Neural cell (in vitro differentiated cells): ENCODE measurements around the gene TAL1. TPM values are rescaled to one million over a fixed set of nuclear protein-coding genes. Genes with fewer than 3 reads are reported as not detected.

Experiments used
- H2AFZ ChIP-seq: fragments of 200-600, 300-800 bp; sonication (generic), shearing (Covaris generic); 2 replicates; pipeline ENCODE4 v1.6.0; 2014; ENCODE audit warnings: low read depth, mild to moderate bottlenecking, antibody characterized with exemption, low read length, moderate library complexity
- H3F3A ChIP-seq: fragments of 200-600 bp; shearing (Covaris generic); 2 replicates; pipeline ENCODE4 v1.6.1; 2016; ENCODE audit warnings: mild to moderate bottlenecking, moderate library complexity, mixed read lengths, antibody characterized with exemption, low read length; ENCODE audit not compliant: insufficient read depth, poor library complexity, severe bottlenecking
- H3K27ac ChIP-seq: fragments of 200-600, 300-800 bp; sonication (generic), shearing (Covaris generic); 2 replicates; pipeline ENCODE4 v1.5.1; 2014; ENCODE audit warnings: mild to moderate bottlenecking, low read length, moderate library complexity
- H3K27me3 ChIP-seq: fragments of 300-800, 200-600 bp; sonication (generic), shearing (Covaris generic); 2 replicates; pipeline ENCODE4 v1.6.0; 2014; ENCODE audit warnings: mild to moderate bottlenecking, low read depth, low read length, moderate library complexity; ENCODE audit not compliant: insufficient read depth
- H3K36me3 ChIP-seq: fragments of 300-800, 200-600 bp; sonication (generic), shearing (Covaris generic); 2 replicates; pipeline ENCODE4 v1.5.1; 2014; ENCODE audit warnings: mild to moderate bottlenecking, antibody characterized with exemption, low read length, moderate library complexity; ENCODE audit not compliant: insufficient read depth
- H3K4me2 ChIP-seq: fragments of 300-800, 200-600 bp; sonication (generic), shearing (Covaris generic); 2 replicates; pipeline ENCODE4 v1.6.0; 2014; ENCODE audit warnings: mild to moderate bottlenecking, low read length
- H3K4me3 ChIP-seq: fragments of 300-800, 200-600 bp; sonication (generic), shearing (Covaris generic); 2 replicates; pipeline ENCODE4 v1.5.1; 2014; ENCODE audit warnings: mild to moderate bottlenecking, low read length, moderate library complexity
- H3K79me2 ChIP-seq: fragments of 200-600 bp; shearing (Covaris generic); replicated peaks from 2 replicates; pipeline ENCODE4 v1.6.0; 2014; ENCODE audit warnings: mild to moderate bottlenecking, low read length, moderate library complexity; ENCODE audit not compliant: insufficient read depth
- H3K9ac ChIP-seq: fragments of 300-800, 200-600 bp; sonication (generic), shearing (Covaris generic); 2 replicates; pipeline ENCODE4 v1.6.1; 2016; ENCODE audit warnings: mild to moderate bottlenecking, low read length, mixed read lengths
- H3K9me2 ChIP-seq: fragments of 200-600 bp; shearing (Covaris generic); 2 replicates; pipeline ENCODE4 v1.6.1; 2016; ENCODE audit warnings: mild to moderate bottlenecking, low read length, mixed read lengths; ENCODE audit not compliant: insufficient read depth
- H3K9me3 ChIP-seq: fragments of 200-600, 300-800 bp; sonication (generic), shearing (Covaris generic); 2 replicates; pipeline ENCODE4 v1.6.1; 2016; ENCODE audit warnings: mild to moderate bottlenecking, mixed run types, low read length, moderate library complexity, mixed read lengths
- H4K20me1 ChIP-seq: fragments of 200-600 bp; shearing (Covaris generic); 2 replicates; pipeline ENCODE4 v1.6.1; 2016; ENCODE audit warnings: mild to moderate bottlenecking, mixed run types; ENCODE audit not compliant: insufficient read depth
- EP300 ChIP-seq: fragments of 450-650 bp; conservative IDR thresholded peaks from 2 replicates; pipeline ENCODE4 v1.6.1; 2014; ENCODE audit warnings: antibody characterized with exemption, mild to moderate bottlenecking, moderate library complexity; ENCODE audit not compliant: poor library complexity, severe bottlenecking
- EZH2 ChIP-seq: fragments of 200-600, 300-800 bp; shearing (Covaris generic), sonication (generic); IDR thresholded peaks from 2 replicates; pipeline ENCODE4 v1.6.1; 2014; ENCODE audit warnings: antibody characterized with exemption, low read length, borderline replicate concordance, mild to moderate bottlenecking; ENCODE audit not compliant: insufficient read depth, poor library complexity, severe bottlenecking
- MXI1 ChIP-seq: fragments of 450-650 bp; conservative IDR thresholded peaks from 2 replicates; pipeline ENCODE4 v1.6.1; 2014; ENCODE audit warnings: antibody characterized with exemption, mild to moderate bottlenecking; ENCODE audit not compliant: poor library complexity, severe bottlenecking
- POLR2AphosphoS5 ChIP-seq: IDR thresholded peaks from 2 replicates; pipeline ENCODE4 v1.6.1; 2012
- RAD21 ChIP-seq: fragments of 450-650 bp; conservative IDR thresholded peaks from 2 replicates; pipeline ENCODE4 v1.6.1; 2014; ENCODE audit warnings: antibody characterized with exemption, mild to moderate bottlenecking, moderate library complexity
- SMC3 ChIP-seq: fragments of 450-650 bp; conservative IDR thresholded peaks from 2 replicates; pipeline ENCODE4 v1.6.1; 2014; ENCODE audit warnings: antibody characterized with exemption, mild to moderate bottlenecking, moderate library complexity; ENCODE audit not compliant: poor library complexity
- TAF1 ChIP-seq: IDR thresholded peaks from 2 replicates; pipeline ENCODE4 v1.6.1; 2012; ENCODE audit warnings: low read depth
- polyA plus RNA-seq: library from polyadenylated mRNA; depleted of rRNA; stranded (reverse); fragments of >200 nt; gene quantifications from 2 replicates; pipeline ENCODE4 v1.2.3, GENCODE V29; 2014
- TF ChIP-seq, protein P1 (sequence below): fragments of 450-650 bp; IDR thresholded peaks from 2 replicates; pipeline ENCODE4 v1.5.1; 2014; ENCODE audit warnings: antibody characterized with exemption, mild to moderate bottlenecking, moderate library complexity; ENCODE audit not compliant: poor library complexity, severe bottlenecking
- TF ChIP-seq, protein P2 (sequence below): IDR thresholded peaks from 2 replicates; pipeline ENCODE4 v1.6.1; 2012; ENCODE audit warnings: borderline replicate concordance

Gene TAL1
- polyA plus RNA-seq, 1 donor from 2014 or later = not detected

DNA sequence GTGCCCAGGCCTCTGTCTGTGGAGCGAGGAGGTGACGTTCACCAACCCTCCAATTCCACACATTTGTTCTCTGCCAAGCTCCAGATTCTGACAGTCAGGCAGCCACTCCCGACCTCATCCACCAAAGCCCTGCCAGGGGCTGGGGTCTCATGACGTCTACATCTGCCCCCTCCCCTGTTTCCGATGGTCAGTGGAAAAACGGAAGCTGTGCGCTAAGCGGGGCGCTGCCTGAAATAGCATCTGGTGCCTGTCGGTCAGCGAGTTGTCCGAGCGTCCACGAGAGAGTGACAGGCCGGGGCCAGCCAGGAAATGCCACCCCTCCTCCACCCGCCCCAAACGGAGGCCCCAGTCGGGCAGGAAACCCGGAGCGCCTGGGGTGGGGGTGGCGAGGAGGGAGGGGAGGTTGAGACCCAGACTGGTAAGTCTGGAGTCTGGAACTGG, 3.2 kb upstream of the TAL1 start:
- H3K9ac ChIP-seq = no peak overlapping the region
- H3K27ac ChIP-seq = no peak overlapping the region
- peaks cover 71% of the 10 kb centered on the region for H3K27me3 ChIP-seq
- H2AFZ ChIP-seq = no peak overlapping the region
- H3K36me3 ChIP-seq = no peaks in the 10 kb centered on the region
- H3F3A ChIP-seq = no peaks in the 10 kb centered on the region
- H3K79me2 ChIP-seq = no peaks in the 10 kb centered on the region
- H3K4me3 ChIP-seq = no peak overlapping the region
- no peak for TF ChIP-seq RAD21
- TF ChIP-seq EZH2 = no peak
- TF ChIP-seq, protein P1, sequence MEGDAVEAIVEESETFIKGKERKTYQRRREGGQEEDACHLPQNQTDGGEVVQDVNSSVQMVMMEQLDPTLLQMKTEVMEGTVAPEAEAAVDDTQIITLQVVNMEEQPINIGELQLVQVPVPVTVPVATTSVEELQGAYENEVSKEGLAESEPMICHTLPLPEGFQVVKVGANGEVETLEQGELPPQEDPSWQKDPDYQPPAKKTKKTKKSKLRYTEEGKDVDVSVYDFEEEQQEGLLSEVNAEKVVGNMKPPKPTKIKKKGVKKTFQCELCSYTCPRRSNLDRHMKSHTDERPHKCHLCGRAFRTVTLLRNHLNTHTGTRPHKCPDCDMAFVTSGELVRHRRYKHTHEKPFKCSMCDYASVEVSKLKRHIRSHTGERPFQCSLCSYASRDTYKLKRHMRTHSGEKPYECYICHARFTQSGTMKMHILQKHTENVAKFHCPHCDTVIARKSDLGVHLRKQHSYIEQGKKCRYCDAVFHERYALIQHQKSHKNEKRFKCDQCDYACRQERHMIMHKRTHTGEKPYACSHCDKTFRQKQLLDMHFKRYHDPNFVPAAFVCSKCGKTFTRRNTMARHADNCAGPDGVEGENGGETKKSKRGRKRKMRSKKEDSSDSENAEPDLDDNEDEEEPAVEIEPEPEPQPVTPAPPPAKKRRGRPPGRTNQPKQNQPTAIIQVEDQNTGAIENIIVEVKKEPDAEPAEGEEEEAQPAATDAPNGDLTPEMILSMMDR = no peak
- TF ChIP-seq SMC3 = no peak
- TF ChIP-seq POLR2AphosphoS5 = no peak
- TF ChIP-seq EP300 = no peak
- no peak for TF ChIP-seq MXI1
- TF ChIP-seq, protein P2, sequence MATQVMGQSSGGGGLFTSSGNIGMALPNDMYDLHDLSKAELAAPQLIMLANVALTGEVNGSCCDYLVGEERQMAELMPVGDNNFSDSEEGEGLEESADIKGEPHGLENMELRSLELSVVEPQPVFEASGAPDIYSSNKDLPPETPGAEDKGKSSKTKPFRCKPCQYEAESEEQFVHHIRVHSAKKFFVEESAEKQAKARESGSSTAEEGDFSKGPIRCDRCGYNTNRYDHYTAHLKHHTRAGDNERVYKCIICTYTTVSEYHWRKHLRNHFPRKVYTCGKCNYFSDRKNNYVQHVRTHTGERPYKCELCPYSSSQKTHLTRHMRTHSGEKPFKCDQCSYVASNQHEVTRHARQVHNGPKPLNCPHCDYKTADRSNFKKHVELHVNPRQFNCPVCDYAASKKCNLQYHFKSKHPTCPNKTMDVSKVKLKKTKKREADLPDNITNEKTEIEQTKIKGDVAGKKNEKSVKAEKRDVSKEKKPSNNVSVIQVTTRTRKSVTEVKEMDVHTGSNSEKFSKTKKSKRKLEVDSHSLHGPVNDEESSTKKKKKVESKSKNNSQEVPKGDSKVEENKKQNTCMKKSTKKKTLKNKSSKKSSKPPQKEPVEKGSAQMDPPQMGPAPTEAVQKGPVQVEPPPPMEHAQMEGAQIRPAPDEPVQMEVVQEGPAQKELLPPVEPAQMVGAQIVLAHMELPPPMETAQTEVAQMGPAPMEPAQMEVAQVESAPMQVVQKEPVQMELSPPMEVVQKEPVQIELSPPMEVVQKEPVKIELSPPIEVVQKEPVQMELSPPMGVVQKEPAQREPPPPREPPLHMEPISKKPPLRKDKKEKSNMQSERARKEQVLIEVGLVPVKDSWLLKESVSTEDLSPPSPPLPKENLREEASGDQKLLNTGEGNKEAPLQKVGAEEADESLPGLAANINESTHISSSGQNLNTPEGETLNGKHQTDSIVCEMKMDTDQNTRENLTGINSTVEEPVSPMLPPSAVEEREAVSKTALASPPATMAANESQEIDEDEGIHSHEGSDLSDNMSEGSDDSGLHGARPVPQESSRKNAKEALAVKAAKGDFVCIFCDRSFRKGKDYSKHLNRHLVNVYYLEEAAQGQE = no peak
- no peak for TF ChIP-seq TAF1
- H3K4me2 ChIP-seq = no peak overlapping the region
- H4K20me1 ChIP-seq = no peaks in the 10 kb centered on the region
- no peaks in the 10 kb centered on the region for H3K9me2 ChIP-seq
- no peaks in the 10 kb centered on the region for H3K9me3 ChIP-seq

DNA sequence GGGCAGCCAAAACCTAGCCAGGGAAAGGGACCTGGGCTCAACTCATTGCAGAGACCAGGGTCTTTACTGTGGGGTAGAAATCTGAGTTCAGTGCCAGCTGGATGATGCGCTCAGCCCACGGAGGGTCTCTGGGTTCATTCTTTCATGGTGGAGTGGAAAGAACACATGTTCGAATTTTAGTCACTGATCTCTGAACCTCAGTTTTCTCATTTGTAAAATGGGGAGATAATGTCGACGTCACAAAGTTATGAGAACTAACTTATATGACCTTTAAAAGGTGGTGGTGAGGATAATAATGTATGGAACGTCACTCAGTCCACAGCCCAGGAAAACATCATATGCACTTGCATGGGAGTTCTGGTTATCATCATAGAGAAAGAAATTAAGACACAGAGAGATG, 1.2 kb upstream of the TAL1 start:
- no peak overlapping the region for H3K4me2 ChIP-seq
- no peaks in the 10 kb centered on the region for H3K79me2 ChIP-seq
- H3F3A ChIP-seq = no peaks in the 10 kb centered on the region
- TF ChIP-seq, protein P1 = no peak
- TF ChIP-seq RAD21 (no peak), SMC3 (no peak), TAF1 (no peak), EP300 (no peak)
- H3K9ac ChIP-seq = no peak overlapping the region
- no peak overlapping the region for H3K4me3 ChIP-seq
- H3K9me2 ChIP-seq = no peaks in the 10 kb centered on the region
- H3K27me3 ChIP-seq = peaks cover 91% of the 10 kb centered on the region
- no peaks in the 10 kb centered on the region for H3K36me3 ChIP-seq
- H3K27ac ChIP-seq = no peak overlapping the region
- H4K20me1 ChIP-seq = no peaks in the 10 kb centered on the region
- no peak overlapping the region for H2AFZ ChIP-seq
- H3K9me3 ChIP-seq = no peaks in the 10 kb centered on the region
